GM12891 (cell line): Measurements from ENCODE around the gene HCST.

Experiments
- POLR2A ChIP-seq: IDR thresholded peaks from 2 replicates; pipeline ENCODE4 v1.6.1; 2011; ENCODE audit warnings: low read depth, low read length, control low read depth
- POLR2AphosphoS5 ChIP-seq: IDR thresholded peaks from 2 replicates; pipeline ENCODE4 v1.6.1; 2011; ENCODE audit warnings: low read depth, low read length, control low read depth
- SPI1 ChIP-seq: IDR thresholded peaks from 2 replicates; pipeline ENCODE4 v1.6.1; 2011; ENCODE audit warnings: low read depth, low read length, control low read depth

DNA sequence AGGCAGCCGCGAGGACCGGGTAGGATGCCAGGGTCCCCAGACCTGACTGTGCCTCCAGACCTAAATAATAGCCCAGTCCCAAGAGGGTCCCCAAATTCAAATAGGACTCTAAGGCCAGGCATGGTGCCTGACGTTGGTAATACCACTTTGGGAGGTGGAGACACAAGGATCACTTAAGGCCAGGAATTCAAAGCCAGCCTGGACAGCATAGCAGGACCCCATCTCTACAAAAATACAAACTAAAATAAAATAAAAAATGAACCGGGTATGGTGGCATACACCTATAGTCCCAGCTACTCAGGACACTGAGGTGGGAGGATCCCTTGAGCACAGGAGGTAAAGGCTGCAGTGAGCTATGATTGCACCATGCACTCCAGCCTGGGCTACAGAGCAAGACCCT lies 39.3 kb upstream of the HCST start:
- TF ChIP-seq SPI1 (no peak), POLR2A (no peak), POLR2AphosphoS5 (no peak)
